OCI-LY3 (cell line): Measurements from ENCODE around the gene GANAB.

Source experiments
- H2AFZ ChIP-seq: fragments of 200-600, 300-600 bp; shearing (Covaris generic); 2 replicates; pipeline ENCODE4 v1.6.0; 2014; ENCODE audit warnings: antibody characterized with exemption, low read depth, low read length
- H3K27ac ChIP-seq: fragments of 200-600, 300-600 bp; sonication (generic); 2 replicates; pipeline ENCODE4 v1.5.1; 2014; ENCODE audit warnings: mild to moderate bottlenecking, low read length, moderate library complexity, mixed read lengths
- H3K27me3 ChIP-seq: fragments of 200-600, 300-600 bp; sonication (generic); 2 replicates; pipeline ENCODE4 v1.6.1; 2014; ENCODE audit warnings: low read depth, low read length, mixed read lengths
- H3K36me3 ChIP-seq: fragments of 200-600, 300-600 bp; sonication (generic); replicated peaks from 2 replicates; pipeline ENCODE3; 2014; ENCODE audit warnings: low read depth, low read length, mixed read lengths
- H3K4me1 ChIP-seq: fragments of 300-600, 200-600 bp; sonication (generic); 2 replicates; pipeline ENCODE4 v1.6.1; 2014; ENCODE audit warnings: low read length, mixed read lengths
- H3K4me2 ChIP-seq: fragments of 200-600, 300-600 bp; sonication (generic); 2 replicates; pipeline ENCODE4 v1.6.1; 2014; ENCODE audit warnings: low read length, mixed read lengths
- H3K4me3 ChIP-seq: fragments of 300-600, 200-600 bp; sonication (generic); 2 replicates; pipeline ENCODE4 v1.5.1; 2014; ENCODE audit warnings: antibody characterized with exemption, mild to moderate bottlenecking, low read length, moderate library complexity
- H3K79me2 ChIP-seq: fragments of 300-600, 200-600 bp; shearing (Covaris generic); 2 replicates; pipeline ENCODE4 v1.6.1; 2014; ENCODE audit warnings: mild to moderate bottlenecking, low read length, mixed read lengths
- H3K9ac ChIP-seq: fragments of 300-600, 200-600 bp; shearing (Covaris generic); 2 replicates; pipeline ENCODE4 v1.6.0; 2014; ENCODE audit warnings: mild to moderate bottlenecking, low read length, moderate library complexity
- H3K9me3 ChIP-seq: fragments of 200-600, 300-600 bp; shearing (Covaris generic); 2 replicates; pipeline ENCODE4 v1.6.1; 2014; ENCODE audit warnings: low read length, mixed read lengths; ENCODE audit not compliant: insufficient read depth
- H4K20me1 ChIP-seq: fragments of 200-600, 300-600 bp; sonication (generic); 2 replicates; pipeline ENCODE4 v1.6.1; 2016; ENCODE audit warnings: low read length, mixed read lengths; ENCODE audit not compliant: insufficient read depth
- CTCF ChIP-seq: fragments of 200-600, 300-600 bp; sonication (generic); IDR thresholded peaks from 2 replicates; pipeline ENCODE4 v1.5.1; 2014; ENCODE audit warnings: antibody characterized with exemption, low read length, low read depth
- EZH2phosphoT487 ChIP-seq: fragments of 200-600 bp; shearing (Covaris generic); IDR thresholded peaks from 2 replicates; pipeline ENCODE4 v1.6.1; 2018; ENCODE audit warnings: antibody characterized with exemption, mixed run types, low read depth

Gene GANAB

GRCh38 chr11:62615521-62615920 is 30.9 kb downstream of the GANAB start:
- Histone ChIP-seq H3K27me3 (no peaks in the 10 kb centered on the region), H4K20me1 (no peaks in the 10 kb centered on the region), H3K4me1 (peaks cover 13% of the 10 kb centered on the region), H3K4me3 (no peak overlapping the region), H3K79me2 (peaks cover 23% of the 10 kb centered on the region), H3K4me2 (no peak overlapping the region), H3K27ac (no peak overlapping the region), H3K9ac (no peak overlapping the region), H3K9me3 (no peaks in the 10 kb centered on the region), H3K36me3 (peaks cover 16% of the 10 kb centered on the region), H2AFZ (no peak overlapping the region)
- no peak for TF ChIP-seq EZH2phosphoT487
- no peak for TF ChIP-seq CTCF

GRCh38 chr11:62614275-62614674 is 32.1 kb downstream of the GANAB start:
- no peak for TF ChIP-seq CTCF
- no peak for TF ChIP-seq EZH2phosphoT487
- Histone ChIP-seq H3K79me2 (peaks cover 16% of the 10 kb centered on the region), H3K4me2 (no peak overlapping the region), H3K9ac (no peak overlapping the region), H3K4me1 (peaks cover 9% of the 10 kb centered on the region), H4K20me1 (no peaks in the 10 kb centered on the region), H3K36me3 (peaks cover 18% of the 10 kb centered on the region), H3K27me3 (no peaks in the 10 kb centered on the region), H3K4me3 (no peak overlapping the region), H3K27ac (no peak overlapping the region), H3K9me3 (no peaks in the 10 kb centered on the region), H2AFZ (no peak overlapping the region)

- peak overlapping the region; percentile 72; the same call in 1 of the 2 replicates for H3K27ac ChIP-seq
- no peaks in the 10 kb centered on the region for H3K9me3 ChIP-seq
- H3K9ac ChIP-seq: no peak overlapping the region
- no peak overlapping the region for H2AFZ ChIP-seq
- no peak for TF ChIP-seq CTCF
- no peak for TF ChIP-seq EZH2phosphoT487
- peaks cover 15% of the 10 kb centered on the region for H3K36me3 ChIP-seq
- peaks cover 9% of the 10 kb centered on the region for H3K4me1 ChIP-seq
- H4K20me1 ChIP-seq: no peaks in the 10 kb centered on the region
- peak overlapping the region; percentile 91; the same call in 1 of the 2 replicates for H3K4me3 ChIP-seq
- no peaks in the 10 kb centered on the region for H3K27me3 ChIP-seq
- peak overlapping the region; percentile 96; the same call in 1 of the 2 replicates for H3K4me2 ChIP-seq
- peaks cover 16% of the 10 kb centered on the region for H3K79me2 ChIP-seq
Observed at GRCh38 chr11:62613291-62613778, 33.1 kb downstream of the GANAB start.

GRCh38 chr11:62612366-62613290 is 33.8 kb downstream of the GANAB start, which contains the start of the genes EML3 and ROM1:
TSS of gene EML3 (minus strand) at chr11:62612775. CDS start at chr11:62612457, 318 bp downstream.
TSS of gene ROM1 (plus strand) at chr11:62613257. CDS start at chr11:62613282, 25 bp downstream.
- H3K36me3 ChIP-seq: peaks cover 14% of the 10 kb centered on the region
- no peaks in the 10 kb centered on the region for H3K9me3 ChIP-seq
- H2AFZ ChIP-seq: peak within 1 kb of the TSS; percentile 31
- H3K4me1 ChIP-seq: peaks cover 9% of the 10 kb centered on the region
- TF ChIP-seq CTCF: peak; percentile 99
- no peak for TF ChIP-seq EZH2phosphoT487
- peak within 1 kb of the TSS; percentile 96 for H3K4me2 ChIP-seq
- no peaks in the 10 kb centered on the region for H4K20me1 ChIP-seq
- peaks cover 16% of the 10 kb centered on the region for H3K79me2 ChIP-seq
- peak within 1 kb of the TSS; percentile 91 for H3K4me3 ChIP-seq
- H3K27ac ChIP-seq: peak within 1 kb of the TSS; percentile 72
- no peaks in the 10 kb centered on the region for H3K27me3 ChIP-seq
- peak within 1 kb of the TSS; percentile 96 for H3K9ac ChIP-seq
